DND-41 (cell line): ENCODE measurements around the gene ADGRG6.

ENCODE experiments used
- CTCF ChIP-seq: IDR thresholded peaks from 2 replicates; pipeline ENCODE4 v1.5.1; 2012; ENCODE audit warnings: borderline replicate concordance, low read length, moderate library complexity, mild to moderate bottlenecking; ENCODE audit not compliant: poor library complexity, severe bottlenecking; ENCODE audit errors: extremely low read depth
- EZH2 ChIP-seq: IDR thresholded peaks from 3 replicates; pipeline ENCODE4 v1.6.1; 2012; ENCODE audit warnings: borderline replicate concordance, low read depth, mild to moderate bottlenecking, moderate library complexity, low read length, inconsistent platforms; ENCODE audit not compliant: severe bottlenecking

- TF ChIP-seq EZH2 (no peak), CTCF (no peak)
These were observed 19.6 kb downstream of the ADGRG6 start for GRCh38 chr6:142321451-142321850.
